PFSK-1 (cell line): ENCODE data around the gene NPPB.

Experiments used
- FOXP2 ChIP-seq: optimal IDR thresholded peaks from 2 replicates; pipeline ENCODE3; 2011; ENCODE audit warnings: borderline replicate concordance, control low read depth, inconsistent platforms; ENCODE audit not compliant: insufficient read depth; ENCODE audit errors: extremely low read length, extremely low read depth
- POLR2AphosphoS5 ChIP-seq: IDR thresholded peaks from 2 replicates; pipeline ENCODE4 v1.6.1; 2012; ENCODE audit warnings: low read depth, mild to moderate bottlenecking, control low read depth, low read length, moderate library complexity
- REST ChIP-seq, 2 experiments: IDR thresholded peaks; 2 replicates each; pipeline versions ENCODE4 v1.6.1 to v1.8.0; 2011 to 2012; ENCODE audit warnings: low read depth in 2 of 2, low read length in 2 of 2, control low read depth in 1 of 2, inconsistent platforms in 1 of 2, mild to moderate bottlenecking in 1 of 2, moderate library complexity in 1 of 2; ENCODE audit not compliant: insufficient read depth in 1 of 2
- SIN3A ChIP-seq: IDR thresholded peaks from 2 replicates; pipeline ENCODE4 v1.6.1; 2012; ENCODE audit warnings: mild to moderate bottlenecking, low read length, moderate library complexity, borderline replicate concordance; ENCODE audit not compliant: insufficient read depth
- TAF1 ChIP-seq: IDR thresholded peaks from 2 replicates; pipeline ENCODE4 v1.6.1; 2012; ENCODE audit warnings: low read length, control low read depth, borderline replicate concordance; ENCODE audit not compliant: insufficient read depth

Gene NPPB

GRCh38 chr1:11880181-11880575, 21.4 kb upstream of the NPPB start:
- TF ChIP-seq POLR2AphosphoS5 = no peak
- no peak for TF ChIP-seq REST (IDR thresholded peaks at IDR 0.05; ENCODE audit: insufficient read depth in 1 of 2, low read depth in 2 of 2, low read length in 2 of 2)
- no peak for TF ChIP-seq FOXP2
- no peak for TF ChIP-seq SIN3A
- no peak for TF ChIP-seq TAF1

DNA sequence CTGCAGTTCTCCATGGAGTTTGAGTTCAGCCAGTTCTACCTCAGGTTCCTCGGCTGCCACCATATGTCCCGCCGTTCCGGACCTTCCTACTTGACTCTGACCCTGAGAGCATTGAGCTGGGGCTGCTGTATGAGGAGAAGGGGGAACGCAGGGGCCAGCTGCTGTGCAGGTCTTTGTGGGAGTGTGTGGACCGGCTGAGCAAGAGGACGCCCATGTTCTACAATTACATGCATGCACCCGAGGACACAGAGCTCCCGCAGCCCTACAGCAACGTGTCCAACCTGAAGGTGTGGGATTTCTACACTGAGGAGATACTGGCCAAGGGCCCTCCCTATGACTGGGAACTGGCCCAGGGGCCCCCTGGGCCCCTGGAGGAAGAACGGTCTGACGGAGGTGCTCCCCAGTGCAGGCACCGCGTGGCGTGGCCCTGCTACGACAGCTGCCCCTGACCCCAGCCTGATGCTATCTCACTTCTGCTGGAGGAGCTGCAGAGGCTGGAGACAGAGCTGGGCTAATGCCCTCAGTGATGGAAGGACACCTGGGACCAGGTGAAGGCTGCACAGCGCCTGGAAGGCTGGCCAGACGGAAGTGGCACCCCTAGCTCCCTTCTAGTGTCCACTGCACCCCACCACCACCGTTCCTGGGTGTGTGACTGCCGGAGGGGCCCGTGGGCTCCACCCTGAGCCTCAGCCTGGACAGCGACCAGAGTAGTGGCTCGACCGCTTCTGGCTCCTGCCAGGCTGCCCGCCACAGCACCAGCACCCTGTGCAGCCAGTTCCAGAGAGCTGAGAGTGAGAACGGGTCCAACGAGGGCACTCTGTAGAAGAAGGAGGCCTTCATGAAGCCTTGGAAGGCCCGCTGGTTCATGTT, 20.8 kb upstream of the NPPB start:
- no peak for TF ChIP-seq FOXP2

GRCh38 chr1:11878891-11879190, 20.1 kb upstream of the NPPB start:
- no peak for TF ChIP-seq POLR2AphosphoS5
- no peak for TF ChIP-seq FOXP2
- no peak for TF ChIP-seq TAF1
- TF ChIP-seq SIN3A = no peak
- no peak for TF ChIP-seq REST (IDR thresholded peaks at IDR 0.05; ENCODE audit: insufficient read depth in 1 of 2, low read depth in 2 of 2, low read length in 2 of 2)

GRCh38 chr1:11878081-11878890, 19.5 kb upstream of the NPPB start:
- no peak for TF ChIP-seq TAF1
- TF ChIP-seq POLR2AphosphoS5 = no peak

GRCh38 chr1:11877074-11877473, 18.3 kb upstream of the NPPB start:
- no peak for TF ChIP-seq FOXP2
- no peak for TF ChIP-seq POLR2AphosphoS5
- TF ChIP-seq SIN3A = no peak
- no peak for TF ChIP-seq REST (IDR thresholded peaks at IDR 0.05; ENCODE audit: insufficient read depth in 1 of 2, low read depth in 2 of 2, low read length in 2 of 2)
- TF ChIP-seq TAF1 = no peak

DNA sequence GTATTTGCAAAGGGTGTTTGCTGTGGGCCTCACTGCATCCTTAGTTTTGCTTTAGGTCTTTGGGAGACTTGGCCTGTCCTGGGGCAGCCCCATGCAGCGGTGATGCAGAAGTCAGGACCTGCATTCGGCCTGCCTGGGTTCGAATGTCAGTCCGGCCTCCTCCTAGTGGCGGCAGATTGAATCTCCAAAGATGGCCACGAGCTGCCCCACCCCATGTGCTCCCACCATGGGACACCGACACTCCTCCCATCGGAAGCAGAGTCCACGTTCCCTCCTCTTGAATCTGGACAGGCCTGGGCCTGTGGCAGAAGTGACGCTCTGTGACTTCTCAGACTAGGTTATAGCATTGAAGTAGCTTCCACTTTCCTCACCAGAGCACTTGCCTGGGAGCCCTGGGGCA, 16.3 kb upstream of the NPPB start:
- TF ChIP-seq TAF1 (no peak), REST (IDR thresholded peaks at IDR 0.05; ENCODE audit: insufficient read depth in 1 of 2, low read depth in 2 of 2, low read length in 2 of 2) (no peak)
